ENCODE data around the gene CLEC20A. TPM values are rescaled to one million over a fixed set of nuclear protein-coding genes. Genes with fewer than 3 reads are reported as not detected.

CLEC20A gene
- total and polyA plus RNA-seq, 9 of the 15 experiments (the other 6 are each of a cell fraction or from before 2014, with no cell fraction given) = not detected

GRCh38 chr1:178477373-178477772 is 19.4 kb downstream of the CLEC20A start (continued):
- no peak for TF ChIP-seq TFAP4 (CRISPR knock-in tag; IDR thresholded peaks at IDR 0.05; ENCODE audit: borderline replicate concordance)
- no peak for TF ChIP-seq NR0B1 (IDR thresholded peaks at IDR 0.05; ENCODE audit: partially characterized antibody)
- no peak for TF ChIP-seq SAFB (IDR thresholded peaks at IDR 0.05; ENCODE audit: borderline replicate concordance, low read depth, low read length)
- no peak for TF ChIP-seq ZKSCAN1 (IDR thresholded peaks at IDR 0.05; ENCODE audit: low read depth, low read length)
- no peak for TF ChIP-seq BRCA1 (IDR thresholded peaks at IDR 0.05)
- no peak for TF ChIP-seq BRCA1 (CRISPR knock-in tag; IDR thresholded peaks at IDR 0.05)
- TF ChIP-seq ZBTB5 (IDR thresholded peaks at IDR 0.05) = no peak
- no peak for TF ChIP-seq ZNF124 (CRISPR knock-in tag; IDR thresholded peaks at IDR 0.05)

- H2AFZ ChIP-seq (ENCODE audit: low read depth, low read length) = no peak overlapping the region
- no peaks in the 10 kb centered on the region for H3K36me3 ChIP-seq (ENCODE audit: control insufficient read depth, insufficient read depth, low read length)
- DNase-seq (ENCODE audit: extremely low read depth in 1 of 4, low spot score in 3 of 4) = no peak
- peaks cover 0 to 4% of the 10 kb centered on the region in 2 experiments; a peak in 1 of 5 replicates for H3K27me3 ChIP-seq (ENCODE audit: control insufficient read depth in 2 of 2, insufficient read depth in 2 of 2, low read length in 2 of 2)
- BruUV-seq (replicated peaks) = no TSS peak
- H3K9me1 ChIP-seq (ENCODE audit: control insufficient read depth, insufficient read depth, low read length) = no peaks in the 10 kb centered on the region
- H3K4me3 ChIP-seq = no peak overlapping the region
- POLR2A ChIA-PET = no interaction called here
- no peaks in the 10 kb centered on the region for H3K9me3 ChIP-seq (replicated peaks; ENCODE audit: control insufficient read depth, insufficient read depth, low read depth, low read length)
- H4K20me1 ChIP-seq (replicated peaks; ENCODE audit: control insufficient read depth, insufficient read depth, low read length) = no peaks in the 10 kb centered on the region
- H3K4me2 ChIP-seq (ENCODE audit: insufficient read depth, low read length) = no peak overlapping the region
- in situ Hi-C loops (cut with MboI) = no loop called here
- no peak for FAIRE-seq
- intact Hi-C loops (cut with micrococcal nuclease) = no loop called here
- CTCF ChIA-PET (ENCODE audit: low intra/inter-chr PET ratio) = no interaction called here
- no peak overlapping the region for H3K27ac ChIP-seq (ENCODE audit: extremely low read depth, low read depth, low read length)
- no peak overlapping the region for H3K9ac ChIP-seq (ENCODE audit: insufficient read depth in 1 of 2, low read depth in 2 of 2, low read length in 2 of 2)
- no peaks in the 10 kb centered on the region for H3K79me2 ChIP-seq (ENCODE audit: control insufficient read depth, insufficient read depth, low read length)
- H3K4me1 ChIP-seq (replicated peaks in 1 of 2; ENCODE audit: control insufficient read depth in 2 of 2, insufficient read depth in 2 of 2, low read length in 2 of 2) = no peaks in the 10 kb centered on the region
- no peak for ATAC-seq
- no peak for TF ChIP-seq HINFP (tag; conservative IDR thresholded peaks at IDR 0.05; ENCODE audit: low read depth)
- TF ChIP-seq ZNF511 (CRISPR knock-in tag; IDR thresholded peaks at IDR 0.05) = no peak
- TF ChIP-seq USF1 (CRISPR knock-in tag; IDR thresholded peaks at IDR 0.05) = no peak
- TF ChIP-seq ZBTB26 (CRISPR knock-in tag; IDR thresholded peaks at IDR 0.05) = no peak
These were observed 24.2 kb downstream of the CLEC20A start for GRCh38 chr1:178472531-178472930.

Measured in K562 (cell line).